SK-N-SH treated with all-trans-retinoic acid at 6 μM for 48 hours (cell line): ENCODE data around the gene CD19.

Experiments used
- ARNTL ChIP-seq: fragments of 450-650 bp; formaldehyde crosslinking; IDR thresholded peaks from 2 replicates; pipeline ENCODE4 v1.5.0; 2020; ENCODE audit warnings: low read depth, mild to moderate bottlenecking, moderate library complexity, borderline replicate concordance
- BACH2 ChIP-seq: fragments of 250-450 bp; sonication (Bioruptor Pico); IDR thresholded peaks from 2 replicates; pipeline ENCODE4 v1.9.0; 2021; ENCODE audit warnings: mild to moderate bottlenecking, borderline replicate concordance
- POU6F1 ChIP-seq: fragments of 250-450 bp; sonication (Bioruptor Pico); IDR thresholded peaks from 2 replicates; pipeline ENCODE4 v1.8.0; 2021; ENCODE audit warnings: low read depth, mild to moderate bottlenecking, moderate library complexity, borderline replicate concordance
- ZNF8 ChIP-seq: fragments of 450-650 bp; formaldehyde crosslinking; IDR thresholded peaks from 2 replicates; pipeline ENCODE4 v1.5.0; 2020; ENCODE audit warnings: mild to moderate bottlenecking, moderate library complexity

- TF ChIP-seq BACH2: no peak
- TF ChIP-seq ZNF8 (CRISPR knock-in tag): no peak
- TF ChIP-seq POU6F1: no peak
- no peak for TF ChIP-seq ARNTL (CRISPR knock-in tag)
These were observed 49.1 kb upstream of the CD19 start for GRCh38 chr16:28882551-28883160.
